Adrenal gland (tissue), 12 donors: ENCODE measurements around the gene CALM1. TPM values are rescaled to one million over a fixed set of nuclear protein-coding genes. Genes with fewer than 3 reads are reported as not detected.
A peak's percentile ranks its signal among the peaks of the same experiment; 100 is the strongest.

Experiments used
- DNase-seq, 7 donors: peaks; one replicate each; pipeline ENCODE4 v3.0.0-alpha.2; 2019 to 2020
- H3K27ac ChIP-seq, 5 donors: fragments of 200-600 bp; sonication (generic) in 4 of 5; 1 replicate in 3 of 5; 2 replicates in 2 of 5; pipeline versions ENCODE4 v1.5.1 to v1.8.0; 2016 to 2020; ENCODE audit warnings: mild to moderate bottlenecking in 1 of 5
- H3K27me3 ChIP-seq: fragments of 200-600 bp; 2 replicates; pipeline ENCODE4 v1.8.0; 2021
- H3K36me3 ChIP-seq, 2 donors: fragments of 200-600 bp; replicated peaks in 1 of 2; 1 replicate in 1 of 2; 2 replicates in 1 of 2; pipeline versions ENCODE4 v1.5.1 to v1.8.0; 2018 to 2022
- H3K4me1 ChIP-seq, 2 donors: fragments of 200-600 bp; replicated peaks in 1 of 2; 1 replicate in 1 of 2; 2 replicates in 1 of 2; pipeline versions ENCODE4 v1.5.1 to v1.8.0; 2018 to 2021
- H3K4me3 ChIP-seq, 4 donors: fragments of 200-600 bp; sonication (generic) in 3 of 4; one replicate each; pipeline ENCODE4 v1.5.1; 2016 to 2018
- H3K9me3 ChIP-seq, 3 donors: fragments of 200-600 bp; sonication (generic) in 1 of 3; replicated peaks in 1 of 3; 1 replicate in 2 of 3; 2 replicates in 1 of 3; pipeline versions ENCODE4 v1.5.1 to v1.8.0; 2016 to 2021
- POLR2A ChIP-seq, 2 donors: fragments of 450-650 bp; IDR thresholded peaks; one replicate each; pipeline ENCODE4 v1.6.1; 2017; ENCODE audit warnings: antibody characterized with exemption in 2 of 2, mild to moderate bottlenecking in 2 of 2, moderate library complexity in 1 of 2
- WGBS, 4 donors: extraction: QIAGEN DNeasy Blood & Tissue Kit in 2 of 4; methylation state at CpG; one replicate each; pipeline versions ENCODE4 v1.1.5 to v1.1.7; 2013 to 2017; 5-methylcytosine and 5-hydroxymethylcytosine counted together
- intact Hi-C, 2 donors: fragments of 100-400 bp; cut with DNase I; formaldehyde crosslinking; loops; one replicate each; pipeline versions ENCODE4 v1.14.1 to v1.15.0; 2022 to 2023
- polyA plus RNA-seq, 3 donors: library from polyadenylated mRNA; stranded (reverse); fragments of 200-250 nt in 2 of 3; fragments of 350-450 nt in 1 of 3; fragmentation: Illumina TruSeq in 1 of 3; extraction: RNeasy Lipid Tissue Mini Kit (QIAGEN cat#74804) in 1 of 3; gene quantifications; one replicate each; pipeline ENCODE4 v1.2.3, GENCODE V29; 2013 to 2014
- total RNA-seq, 9 donors: library from RNA; depleted of rRNA in 4 of 9; stranded (reverse); fragments of >200 nt in 4 of 9; fragments of 120-200 nt in 1 of 9; fragmentation: NEBNext Ultra II Directional in 1 of 9; extraction: Animal tissue kit (Norgen Biotek cat#: 25700) in 1 of 9; gene quantifications; one replicate each; pipeline versions ENCODE4 v1.1.0 to v1.2.4, GENCODE V29; 2013 to 2023
- TF ChIP-seq, protein P1 (sequence below), 6 experiments: fragments of 450-650 bp in 4 of 6; fragments of 200-600 bp in 2 of 6; sonication (generic) in 1 of 6; IDR thresholded peaks; 1 replicate in 5 of 6; 2 replicates in 1 of 6; pipeline versions ENCODE4 v1.5.1 to v1.8.0; 2016 to 2021; ENCODE audit warnings: antibody characterized with exemption in 6 of 6, mild to moderate bottlenecking in 2 of 6, moderate library complexity in 1 of 6
- donor health status: healthy with polysubstance abuse.
- donor health status: Bipolar disorder and iron deficiency.
- donor health status: DM: yes; HTN: yes; CAD: no.
- donor health status: DM: no; HTN: no; CAD: no.
- donor health status: DM: no; HTN: no; CAD: no.
- donor health status: DM: yes; HTN: yes; CAD: no.

The CALM1 gene
- total and polyA plus RNA-seq, 12 donors = 153 to 402 (median 232) TPM

DNA sequence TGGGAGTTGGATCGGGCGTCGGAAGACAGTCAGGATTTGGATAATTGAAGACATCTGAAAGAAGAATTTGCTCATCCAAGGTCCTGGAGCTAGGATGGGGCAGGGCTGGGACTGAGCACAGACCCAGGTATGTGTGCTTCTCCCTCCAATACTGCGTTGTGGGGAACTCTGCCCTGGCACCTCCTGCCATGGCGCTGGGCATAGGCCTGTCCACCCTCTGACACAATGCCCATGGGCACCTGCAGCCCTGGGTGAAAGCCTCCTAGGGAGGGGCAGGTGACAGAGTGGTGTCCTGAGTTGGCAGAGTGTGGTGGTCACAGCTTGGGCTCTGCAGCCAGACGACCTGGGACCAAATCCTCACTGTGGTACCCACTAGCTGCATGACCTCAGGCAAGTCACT lies 53.3 kb downstream of the CALM1 start:
- no peak overlapping the region for H3K27ac ChIP-seq
- 84 to 97% (median 90%) methylated on average over 6 of the region's 6 CpGs for WGBS, 4 donors
- no peaks in the 10 kb centered on the region for H3K9me3 ChIP-seq
- TF ChIP-seq, protein P1, sequence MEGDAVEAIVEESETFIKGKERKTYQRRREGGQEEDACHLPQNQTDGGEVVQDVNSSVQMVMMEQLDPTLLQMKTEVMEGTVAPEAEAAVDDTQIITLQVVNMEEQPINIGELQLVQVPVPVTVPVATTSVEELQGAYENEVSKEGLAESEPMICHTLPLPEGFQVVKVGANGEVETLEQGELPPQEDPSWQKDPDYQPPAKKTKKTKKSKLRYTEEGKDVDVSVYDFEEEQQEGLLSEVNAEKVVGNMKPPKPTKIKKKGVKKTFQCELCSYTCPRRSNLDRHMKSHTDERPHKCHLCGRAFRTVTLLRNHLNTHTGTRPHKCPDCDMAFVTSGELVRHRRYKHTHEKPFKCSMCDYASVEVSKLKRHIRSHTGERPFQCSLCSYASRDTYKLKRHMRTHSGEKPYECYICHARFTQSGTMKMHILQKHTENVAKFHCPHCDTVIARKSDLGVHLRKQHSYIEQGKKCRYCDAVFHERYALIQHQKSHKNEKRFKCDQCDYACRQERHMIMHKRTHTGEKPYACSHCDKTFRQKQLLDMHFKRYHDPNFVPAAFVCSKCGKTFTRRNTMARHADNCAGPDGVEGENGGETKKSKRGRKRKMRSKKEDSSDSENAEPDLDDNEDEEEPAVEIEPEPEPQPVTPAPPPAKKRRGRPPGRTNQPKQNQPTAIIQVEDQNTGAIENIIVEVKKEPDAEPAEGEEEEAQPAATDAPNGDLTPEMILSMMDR (IDR thresholded peaks at IDR 0.05) = no peak
- TF ChIP-seq POLR2A (IDR thresholded peaks at IDR 0.05) = no peak
- H3K4me3 ChIP-seq = no peak overlapping the region
- no peak for DNase-seq
- peaks cover 0 to 6% of the 10 kb centered on the region in 2 donors for H3K4me1 ChIP-seq
- intact Hi-C loops = no loop called here
- H3K36me3 ChIP-seq = no peaks in the 10 kb centered on the region
- no peaks in the 10 kb centered on the region for H3K27me3 ChIP-seq

DNA sequence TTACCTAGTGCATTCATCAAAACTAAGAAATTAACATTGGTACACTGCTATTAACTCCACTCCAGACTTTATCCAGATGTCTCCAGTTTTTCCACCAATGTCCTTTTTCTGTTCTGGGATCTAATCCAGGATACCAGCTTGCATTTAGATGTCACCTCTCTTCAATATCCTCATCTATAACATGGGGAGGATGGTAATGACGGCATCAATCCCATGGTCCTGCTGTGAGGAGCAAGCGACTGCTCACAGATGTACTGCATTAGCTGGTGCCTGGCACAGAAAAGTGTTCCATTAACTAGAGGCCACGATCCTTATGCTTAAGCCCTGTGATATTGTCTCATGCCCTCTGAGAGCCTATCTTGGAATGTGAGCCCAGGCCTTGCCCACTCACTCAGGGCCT lies 53.8 kb downstream of the CALM1 start:
- DNase-seq = peak in 1 of 7 donors; percentile 72
- no peak overlapping the region for H3K27ac ChIP-seq
- no peaks in the 10 kb centered on the region for H3K9me3 ChIP-seq
- 84 to 95% (median 86%) methylated on average over 3 of the region's 3 CpGs for WGBS, 4 donors
- intact Hi-C loops = no loop called here
- no peak overlapping the region for H3K4me3 ChIP-seq
- no peaks in the 10 kb centered on the region for H3K27me3 ChIP-seq
- peaks cover 0 to 6% of the 10 kb centered on the region in 2 donors for H3K4me1 ChIP-seq
- no peaks in the 10 kb centered on the region for H3K36me3 ChIP-seq
- TF ChIP-seq, protein P1 (IDR thresholded peaks at IDR 0.05) = no peak
- no peak for TF ChIP-seq POLR2A (IDR thresholded peaks at IDR 0.05)

DNA sequence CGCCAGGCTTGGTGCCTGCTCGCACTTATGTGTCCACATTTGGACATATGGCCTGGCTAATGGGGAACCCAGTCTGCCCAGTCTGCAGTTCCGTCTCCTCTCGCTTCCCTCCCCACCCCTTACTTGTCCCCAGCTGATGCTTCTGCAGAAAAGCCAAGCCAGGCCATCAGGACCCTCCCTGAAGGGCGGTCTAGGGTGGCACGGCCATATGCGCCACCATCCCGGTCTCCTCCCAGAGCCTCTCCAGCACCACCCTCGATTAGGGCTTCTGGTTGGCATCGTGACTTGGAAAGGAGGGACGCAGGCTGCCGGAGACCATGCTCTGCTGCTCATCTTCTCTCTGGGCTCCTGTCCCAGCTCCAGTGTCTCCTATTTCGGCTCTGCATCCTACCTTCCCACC lies 54.6 kb downstream of the CALM1 start:
- H3K4me3 ChIP-seq = no peak overlapping the region
- intact Hi-C loops = no loop called here
- H3K4me1 ChIP-seq = peaks cover 0 to 6% of the 10 kb centered on the region in 2 donors
- 89 to 97% (median 92%) methylated on average over 12 to 13 of the region's 13 CpGs for WGBS, 4 donors
- TF ChIP-seq, protein P1 (IDR thresholded peaks at IDR 0.05) = no peak
- no peak for TF ChIP-seq POLR2A (IDR thresholded peaks at IDR 0.05)
- no peaks in the 10 kb centered on the region for H3K9me3 ChIP-seq
- no peaks in the 10 kb centered on the region for H3K36me3 ChIP-seq
- no peak overlapping the region for H3K27ac ChIP-seq
- no peak for DNase-seq
- H3K27me3 ChIP-seq = no peaks in the 10 kb centered on the region

DNA sequence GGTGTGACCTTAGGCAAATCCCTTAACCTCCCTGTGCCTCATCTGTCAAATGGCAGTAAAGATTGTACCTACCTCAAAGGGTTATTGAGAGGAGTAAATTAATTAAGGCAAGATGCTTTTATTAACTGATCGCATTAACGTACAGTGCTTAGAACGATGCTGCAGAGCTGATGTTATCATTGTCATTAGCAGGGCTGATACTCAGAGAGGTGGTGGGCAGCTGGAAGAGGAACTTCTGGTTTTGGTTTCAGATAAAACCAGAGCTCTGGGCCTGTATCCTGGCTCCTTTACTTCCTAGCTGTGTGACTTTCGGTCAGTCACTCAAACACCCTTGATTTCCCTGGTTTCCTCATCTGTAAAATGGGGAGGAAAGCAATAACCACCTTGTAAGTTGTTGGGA lies 55.1 kb downstream of the CALM1 start:
- Histone ChIP-seq H3K9me3 (no peaks in the 10 kb centered on the region), H3K36me3 (no peaks in the 10 kb centered on the region), H3K27me3 (no peaks in the 10 kb centered on the region), H3K4me1 (peaks cover 0 to 6% of the 10 kb centered on the region in 2 donors), H3K27ac (no peak overlapping the region), H3K4me3 (no peak overlapping the region)
- intact Hi-C loops = no loop called here
- 66 to 78% (median 75%) methylated on average over 4 of the region's 4 CpGs for WGBS, 4 donors
- DNase-seq = no peak
- TF ChIP-seq, protein P1 (IDR thresholded peaks at IDR 0.05) = no peak
- no peak for TF ChIP-seq POLR2A (IDR thresholded peaks at IDR 0.05)
